HG02943 (cell line): ENCODE results near the gene PTPN23.
"Not testable (repeated sequence)": the region's sequence is repeated elsewhere in the genome, so short reads cannot be mapped to it uniquely, and the experiment has no call there.

ENCODE experiments used
- ATAC-seq: cut with Tn5 transposase; IDR thresholded peaks from one replicate; pipeline ENCODE4 v1.9.1; 2021; ENCODE audit warnings: mild to moderate bottlenecking, low read depth, moderate library complexity; ENCODE audit not compliant: unreplicated experiment

Gene PTPN23

GRCh38 chr3:47434849-47435248 is 54.0 kb downstream of the PTPN23 start:
- ATAC-seq: no peak

- ATAC-seq: no peak
Observed at GRCh38 chr3:47436180-47436579, 55.4 kb downstream of the PTPN23 start.

GRCh38 chr3:47440131-47440530 is 59.3 kb downstream of the PTPN23 start:
- no peak for ATAC-seq

- no peak for ATAC-seq
Observed at GRCh38 chr3:47441796-47442551, 61.2 kb downstream of the PTPN23 start.

GRCh38 chr3:47443611-47443995 is 62.8 kb downstream of the PTPN23 start:
- no peak for ATAC-seq

GRCh38 chr3:47444103-47444502 is 63.3 kb downstream of the PTPN23 start:
- ATAC-seq: no peak

GRCh38 chr3:47452453-47453215 is 71.8 kb downstream of the PTPN23 start:
- ATAC-seq: no peak

GRCh38 chr3:47455806-47456452 is 75.1 kb downstream of the PTPN23 start:
- ATAC-seq: no peak

GRCh38 chr3:47456984-47457383 is 76.2 kb downstream of the PTPN23 start:
- ATAC-seq: no peak

- ATAC-seq: not testable (repeated sequence)
Observed at GRCh38 chr3:47459534-47460085, 78.8 kb downstream of the PTPN23 start.
